GM21723 (cell line): ENCODE results near the gene CLMP.

Experiments used
- ATAC-seq: cut with Tn5 transposase; IDR thresholded peaks from one replicate; pipeline ENCODE4 v1.9.1; 2021; ENCODE audit warnings: mild to moderate bottlenecking, moderate library complexity; ENCODE audit not compliant: unreplicated experiment

CLMP gene

DNA sequence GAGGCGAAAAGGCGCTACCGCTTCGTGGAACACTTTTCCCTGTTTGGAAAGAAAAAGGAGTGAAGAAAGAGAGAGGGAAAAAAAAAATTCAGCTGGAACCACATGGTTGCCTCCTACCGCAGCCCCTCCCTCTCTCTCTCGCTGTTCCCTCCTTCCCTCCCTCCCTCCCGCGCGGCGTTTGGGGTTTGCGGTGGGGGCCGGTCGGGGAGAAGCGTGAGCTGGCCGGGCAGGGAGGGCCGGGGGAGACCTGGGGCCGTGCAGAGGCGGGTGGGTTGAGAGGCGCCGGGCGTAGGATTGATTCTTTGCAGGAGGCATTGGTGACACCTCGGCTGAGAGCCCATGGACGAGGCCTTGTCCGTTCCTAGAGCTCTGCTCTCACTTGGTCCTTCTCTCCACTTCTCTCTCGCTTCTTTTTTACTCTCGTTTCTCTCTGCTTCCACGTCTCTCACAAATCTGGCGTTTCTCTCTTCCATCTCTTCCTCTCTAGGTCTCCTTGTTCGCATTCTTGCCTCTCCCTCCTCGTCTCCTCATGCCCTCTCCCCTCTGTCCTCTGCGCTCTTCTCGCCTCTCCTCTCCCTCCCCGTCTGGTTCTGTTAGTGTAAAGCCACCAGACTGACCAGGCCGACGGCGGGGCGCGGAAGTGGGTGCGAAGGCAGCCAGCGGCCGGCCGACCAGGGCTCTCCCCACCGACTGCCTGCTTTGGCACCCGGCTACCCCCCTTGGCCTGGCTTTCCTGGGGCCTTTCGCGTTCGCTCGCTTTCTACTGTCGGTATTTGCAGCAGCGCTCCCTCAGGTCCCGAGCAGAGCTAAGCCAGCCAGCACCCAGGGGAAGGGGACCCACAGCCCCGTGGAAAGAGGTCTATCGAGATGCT, at the start of gene CLMP:
TSS of gene CLMP (minus strand) at position 61 of the 872 bp plus-strand sequence. CDS start 308 bp downstream, outside the sequence.
- ATAC-seq: no peak

- no peak for ATAC-seq
These were observed 47.0 kb upstream of the CLMP start for GRCh38 chr11:123241874-123242543.

- no peak for ATAC-seq
These were observed 46.2 kb upstream of the CLMP start for GRCh38 chr11:123241294-123241693.

GRCh38 chr11:123239191-123240150, 44.4 kb upstream of the CLMP start:
- no peak for ATAC-seq

DNA sequence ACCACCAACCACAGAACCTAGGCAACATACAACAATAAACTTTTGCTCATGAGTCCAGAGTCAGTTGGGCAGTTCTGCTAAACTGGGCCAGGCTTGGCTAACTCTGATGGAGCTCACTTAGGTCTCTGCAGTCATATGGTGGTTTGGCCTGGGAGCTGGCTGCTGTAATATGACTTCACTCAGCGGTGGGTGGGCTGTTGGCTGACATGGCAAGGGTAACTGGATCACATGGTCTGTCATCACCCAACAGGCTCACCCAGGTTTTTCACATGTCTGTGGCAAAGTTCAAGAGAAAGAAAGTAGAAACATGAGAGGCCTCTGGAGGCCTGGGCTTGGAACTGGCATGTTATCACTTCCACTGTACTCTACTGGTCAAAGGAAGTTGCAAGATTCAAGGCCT, 43.2 kb upstream of the CLMP start:
- no peak for ATAC-seq

DNA sequence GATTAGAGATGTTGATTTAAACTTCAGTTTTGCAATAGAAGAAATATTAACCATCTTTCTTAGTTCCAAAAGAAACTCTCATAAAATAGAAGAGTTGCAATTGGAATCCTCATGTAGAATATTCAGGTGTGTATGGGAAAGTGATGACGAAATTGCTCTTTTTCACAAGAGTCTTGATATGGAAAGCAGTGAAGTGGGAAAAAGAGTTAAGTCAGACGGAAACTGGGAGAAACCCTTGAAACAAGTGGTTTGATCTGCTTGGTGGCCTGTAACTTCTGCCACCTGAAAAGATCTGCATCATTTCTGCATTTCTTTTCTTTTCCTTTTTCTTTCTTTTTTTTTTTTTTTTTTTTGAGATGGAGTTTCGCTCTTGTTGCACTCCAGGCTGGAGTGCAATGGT, 41.8 kb upstream of the CLMP start:
- no peak for ATAC-seq

- ATAC-seq: no peak
These were observed 40.7 kb upstream of the CLMP start for GRCh38 chr11:123235656-123236261.

GRCh38 chr11:123235117-123235655, 40.1 kb upstream of the CLMP start:
- no peak for ATAC-seq

DNA sequence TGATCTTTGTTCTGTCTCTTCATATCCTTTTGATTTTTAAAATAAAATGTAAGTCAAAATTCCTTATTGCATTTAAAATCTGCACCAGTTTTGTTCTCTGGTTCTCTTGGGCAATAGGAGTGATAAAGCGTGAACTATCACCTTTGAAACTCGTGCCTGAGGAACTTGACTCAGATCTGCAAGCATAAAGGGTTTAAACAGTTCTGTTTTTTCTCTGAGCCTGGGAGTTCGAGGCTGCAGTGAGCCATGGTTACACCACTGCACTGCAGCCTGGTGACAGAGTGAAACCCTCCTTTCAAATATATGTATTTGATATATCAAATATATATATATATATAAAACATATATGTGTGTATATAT, 38.9 kb upstream of the CLMP start:
- no peak for ATAC-seq

- ATAC-seq: peak; percentile 96
These were observed 38.4 kb upstream of the CLMP start for GRCh38 chr11:123233280-123233974.

- ATAC-seq: no peak
These were observed 36.7 kb upstream of the CLMP start for GRCh38 chr11:123231777-123232176.

DNA sequence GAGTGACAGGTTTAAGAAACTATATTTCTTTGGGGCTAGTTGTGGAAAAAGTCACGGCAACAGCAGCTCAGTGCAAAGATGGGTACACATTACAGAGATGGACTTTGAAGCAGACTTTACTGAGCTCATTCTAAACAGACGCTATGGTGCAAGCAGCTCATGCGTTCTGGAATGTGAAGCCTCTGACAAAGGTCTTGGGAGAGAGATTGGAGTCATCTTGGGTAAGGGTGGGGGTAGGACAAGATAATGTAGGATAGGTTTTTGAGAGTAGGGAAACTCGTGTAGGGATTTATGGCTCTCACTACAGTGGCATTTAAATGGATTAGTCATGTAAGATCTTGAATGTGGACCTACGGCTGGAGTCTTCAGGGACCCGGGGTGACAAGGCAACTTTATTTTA, 36.2 kb upstream of the CLMP start:
- ATAC-seq: no peak

GRCh38 chr11:123230346-123230745, 35.3 kb upstream of the CLMP start:
- ATAC-seq: no peak

GRCh38 chr11:123228496-123229163, 33.6 kb upstream of the CLMP start:
- ATAC-seq: no peak

DNA sequence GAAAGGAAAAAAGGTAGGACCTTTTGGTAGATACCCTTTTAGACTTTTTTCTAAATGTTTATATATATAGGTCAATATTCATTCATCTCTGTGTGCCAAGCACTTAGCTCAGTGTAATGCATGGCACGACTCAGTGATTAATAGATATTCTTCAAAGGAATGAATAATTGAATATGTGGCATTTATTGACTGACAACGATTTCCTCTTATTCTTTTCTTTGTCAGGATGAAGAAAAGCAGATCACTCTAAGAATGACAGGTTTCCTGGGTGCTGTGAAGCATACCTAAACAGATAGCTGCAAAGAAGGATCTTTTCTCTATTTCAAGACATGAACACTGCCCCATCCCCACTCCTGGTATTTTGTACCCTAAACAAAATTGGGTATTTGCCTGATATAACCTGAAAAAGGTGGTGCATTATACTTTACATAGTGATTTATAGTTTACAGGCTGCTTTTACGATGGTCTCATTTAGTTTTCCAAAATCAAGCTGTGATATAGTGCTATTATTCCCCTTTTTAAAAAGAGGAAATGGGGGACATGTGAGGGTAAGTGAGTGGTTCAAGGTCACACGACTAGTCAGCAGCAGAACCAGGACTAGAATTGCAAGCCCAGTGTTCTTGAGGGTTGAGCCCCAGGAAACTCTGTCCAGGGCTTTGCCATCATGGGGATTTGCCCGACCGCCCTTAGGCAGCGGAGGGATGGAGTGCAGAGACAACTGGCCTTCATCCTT, 32.9 kb upstream of the CLMP start:
- ATAC-seq: no peak

- no peak for ATAC-seq
These were observed 26.5 kb upstream of the CLMP start for GRCh38 chr11:123221584-123221983.

DNA sequence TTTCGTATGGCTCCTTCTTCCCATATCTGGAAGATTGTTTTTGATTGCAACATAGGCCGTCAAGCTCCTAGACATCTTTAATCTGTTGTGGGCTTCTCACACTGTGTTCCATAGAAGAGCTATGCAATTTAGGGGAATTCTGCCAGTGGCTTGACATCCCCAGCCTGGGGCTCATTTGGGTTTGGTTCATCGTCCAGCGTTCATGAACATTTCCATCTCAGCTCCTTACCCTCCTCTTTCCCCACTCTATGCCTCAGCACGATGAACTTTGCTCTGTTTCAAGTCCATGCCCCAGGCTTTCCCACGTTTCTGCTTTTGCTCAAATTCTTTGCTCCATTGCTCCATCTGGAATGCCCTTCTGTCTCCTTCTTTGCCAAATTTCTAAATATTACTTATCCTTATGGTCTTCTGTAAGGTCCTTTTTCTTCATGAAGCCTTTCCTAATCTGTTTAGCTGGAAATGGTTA, 26.1 kb upstream of the CLMP start:
- ATAC-seq: no peak

- ATAC-seq: no peak
These were observed 24.1 kb upstream of the CLMP start for GRCh38 chr11:123219066-123219690.
